Uterus (tissue), 2 donors: ENCODE results near the gene NEDD1.

Experiments
- POLR2A ChIP-seq, 2 donors: fragments of 450-650 bp; IDR thresholded peaks; one replicate each; pipeline ENCODE4 v1.6.1; 2016; ENCODE audit warnings: antibody characterized with exemption in 2 of 2, mild to moderate bottlenecking in 1 of 2, moderate library complexity in 1 of 2
- TF ChIP-seq, protein P1 (sequence below), 4 experiments: fragments of 200-600 bp in 2 of 4; fragments of 450-650 bp in 2 of 4; sonication (generic) in 2 of 4; IDR thresholded peaks; one replicate each; pipeline ENCODE4 v1.5.1; 2016 to 2019; ENCODE audit warnings: antibody characterized with exemption in 4 of 4, mild to moderate bottlenecking in 2 of 4, moderate library complexity in 1 of 4

- TF ChIP-seq, protein P1, sequence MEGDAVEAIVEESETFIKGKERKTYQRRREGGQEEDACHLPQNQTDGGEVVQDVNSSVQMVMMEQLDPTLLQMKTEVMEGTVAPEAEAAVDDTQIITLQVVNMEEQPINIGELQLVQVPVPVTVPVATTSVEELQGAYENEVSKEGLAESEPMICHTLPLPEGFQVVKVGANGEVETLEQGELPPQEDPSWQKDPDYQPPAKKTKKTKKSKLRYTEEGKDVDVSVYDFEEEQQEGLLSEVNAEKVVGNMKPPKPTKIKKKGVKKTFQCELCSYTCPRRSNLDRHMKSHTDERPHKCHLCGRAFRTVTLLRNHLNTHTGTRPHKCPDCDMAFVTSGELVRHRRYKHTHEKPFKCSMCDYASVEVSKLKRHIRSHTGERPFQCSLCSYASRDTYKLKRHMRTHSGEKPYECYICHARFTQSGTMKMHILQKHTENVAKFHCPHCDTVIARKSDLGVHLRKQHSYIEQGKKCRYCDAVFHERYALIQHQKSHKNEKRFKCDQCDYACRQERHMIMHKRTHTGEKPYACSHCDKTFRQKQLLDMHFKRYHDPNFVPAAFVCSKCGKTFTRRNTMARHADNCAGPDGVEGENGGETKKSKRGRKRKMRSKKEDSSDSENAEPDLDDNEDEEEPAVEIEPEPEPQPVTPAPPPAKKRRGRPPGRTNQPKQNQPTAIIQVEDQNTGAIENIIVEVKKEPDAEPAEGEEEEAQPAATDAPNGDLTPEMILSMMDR (IDR thresholded peaks at IDR 0.05) = no peak
- no peak for TF ChIP-seq POLR2A (IDR thresholded peaks at IDR 0.05)
Observed at GRCh38 chr12:96892104-96892503, 15.0 kb upstream of the NEDD1 start.
